Measurements from ENCODE around the gene CSF2RB.

CSF2RB gene

DNA sequence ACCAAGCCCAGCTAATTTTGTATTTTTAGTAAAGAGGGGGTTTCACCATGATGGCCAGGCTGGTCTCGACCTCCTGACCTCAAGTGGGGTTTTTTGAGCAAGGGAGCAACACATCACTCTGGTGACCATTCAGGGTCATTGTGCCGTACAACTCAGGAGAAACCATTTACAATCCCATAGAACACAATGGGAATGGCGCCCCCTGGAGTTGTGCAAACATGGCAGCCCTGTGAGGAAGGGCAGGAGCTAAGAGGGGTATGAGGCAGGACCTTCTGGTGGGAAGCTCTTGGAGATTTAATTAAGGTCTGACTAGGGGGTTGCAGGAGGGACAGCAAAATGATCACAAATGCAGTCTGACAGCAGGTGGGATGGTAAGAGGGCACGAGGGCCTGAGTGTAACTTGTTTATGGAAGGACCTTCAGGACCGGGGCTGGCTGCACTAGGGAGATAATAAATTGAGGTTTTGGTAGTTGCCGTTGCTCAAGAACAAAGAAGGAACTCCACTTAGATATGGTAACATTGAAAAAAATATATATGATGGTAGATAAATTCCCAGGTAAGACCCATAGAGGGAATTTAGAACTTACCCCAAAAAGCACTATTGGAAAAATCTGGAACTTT lies 9.1 kb upstream of the CSF2RB start:
- H3K27me3 ChIP-seq (ENCODE audit: control insufficient read depth, insufficient read depth, low read length): peaks cover 6% of the 10 kb centered on the region; the same call in 1 of the 2 replicates
- no peak overlapping the region for H3K27ac ChIP-seq (ENCODE audit: low read depth, low read length)
- H3K36me3 ChIP-seq (ENCODE audit: control insufficient read depth, insufficient read depth, low read length): no peaks in the 10 kb centered on the region
- H3K4me3 ChIP-seq (ENCODE audit: low read depth, low read length): no peak overlapping the region
- H3K4me1 ChIP-seq (ENCODE audit: control insufficient read depth, insufficient read depth, low read length): peaks cover 19% of the 10 kb centered on the region
- peaks cover 10% of the 10 kb centered on the region for H3K9me3 ChIP-seq (ENCODE audit: control insufficient read depth, insufficient read depth, low read depth, low read length)
- H3K9ac ChIP-seq (ENCODE audit: low read length): no peak overlapping the region

DNA sequence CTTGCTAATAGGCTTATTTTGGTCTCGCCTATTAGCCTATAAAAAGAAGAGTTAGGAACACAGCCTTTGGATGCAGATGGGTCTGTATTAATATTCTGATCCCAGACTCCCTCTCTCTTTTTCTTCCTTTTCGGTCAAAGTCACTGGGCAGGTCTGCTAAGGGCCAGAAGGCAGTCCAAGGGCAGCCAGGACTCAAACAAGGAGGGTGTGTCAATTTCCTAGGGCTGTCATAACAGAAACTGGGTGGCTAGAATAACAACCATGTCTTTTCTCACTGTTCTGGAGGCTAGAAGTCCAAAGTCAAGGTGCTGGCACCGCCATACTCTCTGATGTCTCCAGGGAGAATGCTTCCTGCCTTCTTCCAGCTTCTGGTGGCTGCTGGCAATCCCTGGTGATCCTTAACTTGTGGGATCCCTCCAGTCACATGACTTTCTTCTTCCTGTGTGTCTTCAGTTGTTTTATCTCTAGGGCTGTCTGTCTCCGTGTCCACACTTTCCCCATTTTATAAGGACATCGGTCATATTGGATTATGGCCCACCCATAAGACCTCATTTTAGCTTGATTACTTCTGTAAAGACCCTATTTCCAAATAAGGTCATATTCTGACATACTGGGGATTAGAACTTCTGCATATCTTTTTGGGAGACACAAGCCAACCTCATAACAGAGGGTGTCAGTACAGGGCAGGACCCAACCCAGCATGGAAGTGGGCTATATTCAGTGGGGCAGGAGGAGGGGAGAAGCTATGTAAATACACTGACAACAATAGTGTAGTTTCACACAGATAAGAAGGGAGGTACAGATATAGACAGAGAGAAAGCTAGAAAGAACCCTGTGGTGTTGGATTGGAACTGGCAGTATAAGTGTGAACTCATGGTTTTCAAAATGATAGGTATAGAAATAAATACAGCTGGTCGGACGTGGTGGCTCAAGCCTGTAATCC lies 5.9 kb upstream of the CSF2RB start:
- H3K36me3 ChIP-seq (ENCODE audit: control insufficient read depth, insufficient read depth, low read length): no peaks in the 10 kb centered on the region
- no peak overlapping the region for H3K27ac ChIP-seq (ENCODE audit: low read depth, low read length)
- 0 out of 2 replicates have a peak, but pooled peaks cover under 1% of the 10 kb centered on the region for H3K9me3 ChIP-seq (ENCODE audit: control insufficient read depth, insufficient read depth, low read depth, low read length)
- H3K4me3 ChIP-seq (ENCODE audit: low read depth, low read length): no peak overlapping the region
- peaks cover 16% of the 10 kb centered on the region for H3K4me1 ChIP-seq (ENCODE audit: control insufficient read depth, insufficient read depth, low read length)
- peaks cover 26% of the 10 kb centered on the region for H3K27me3 ChIP-seq (ENCODE audit: control insufficient read depth, insufficient read depth, low read length)
- no peak overlapping the region for H3K9ac ChIP-seq (ENCODE audit: low read length)

DNA sequence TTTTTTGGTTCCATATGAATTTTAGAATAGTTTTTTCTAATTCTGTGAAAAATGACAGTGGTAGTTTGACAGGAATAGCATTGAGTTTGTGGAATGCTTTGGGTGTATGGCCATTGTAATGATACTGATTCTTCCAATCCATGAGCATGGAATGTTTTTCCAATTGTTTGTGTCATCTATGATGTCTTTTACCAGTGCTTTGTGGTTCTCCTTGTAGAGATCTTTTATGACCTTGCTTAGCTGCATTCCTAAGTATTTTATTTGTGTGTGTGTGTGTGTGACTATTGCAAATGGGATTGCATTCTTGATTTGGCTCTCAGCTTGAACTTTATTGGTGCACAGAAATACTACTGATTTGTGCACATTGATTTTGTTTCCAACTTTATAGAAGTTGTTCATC lies 3.0 kb upstream of the CSF2RB start:
- Histone ChIP-seq H3K27ac (ENCODE audit: low read depth, low read length) (no peak overlapping the region), H3K4me1 (ENCODE audit: control insufficient read depth, insufficient read depth, low read length) (peaks cover 31% of the 10 kb centered on the region), H3K9ac (ENCODE audit: low read length) (no peak overlapping the region)

DNA sequence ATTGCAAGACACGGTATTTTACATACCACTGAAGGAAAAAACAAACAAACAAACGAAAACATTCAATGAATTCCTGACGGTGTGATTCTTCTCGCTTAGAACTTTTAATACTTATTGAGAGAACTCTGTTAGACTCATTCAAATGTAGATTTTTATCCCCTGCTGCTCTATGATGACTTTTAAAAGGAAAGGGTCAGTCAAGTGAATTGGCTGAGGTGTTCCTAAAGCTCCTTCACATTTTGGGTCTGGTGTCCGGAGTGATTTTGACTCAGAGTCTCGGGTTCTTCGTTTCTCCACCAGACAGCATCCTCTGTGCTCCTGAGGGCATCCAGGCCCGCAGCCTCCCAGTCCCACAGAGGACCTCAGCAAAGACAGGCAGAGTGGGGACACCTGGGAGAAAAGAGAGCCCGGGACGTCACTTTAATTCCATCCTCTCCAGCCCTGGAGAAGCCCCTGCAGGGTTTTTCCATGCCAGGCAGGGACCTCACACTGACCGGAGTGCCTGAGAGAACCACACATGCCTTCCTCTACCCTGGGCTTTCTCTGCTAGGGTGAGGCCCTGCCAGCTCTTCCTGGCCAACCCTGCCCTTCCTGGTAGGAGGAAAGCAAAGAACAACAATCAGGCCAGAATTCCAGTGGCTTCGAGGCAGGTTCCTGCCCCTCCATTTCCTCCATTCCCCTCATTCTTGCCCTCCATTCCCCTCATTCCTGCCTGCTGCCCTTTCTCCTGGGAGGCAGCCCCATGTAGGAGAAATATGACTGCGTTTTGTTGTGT lies 1.4 kb upstream of the CSF2RB start:
- H3K27me3 ChIP-seq (ENCODE audit: control insufficient read depth, insufficient read depth, low read length): peaks cover 41% of the 10 kb centered on the region
- peak overlapping the region; percentile 24 for H3K9ac ChIP-seq (ENCODE audit: low read length)
- no peak overlapping the region for H3K27ac ChIP-seq (ENCODE audit: low read depth, low read length)
- H3K36me3 ChIP-seq (ENCODE audit: control insufficient read depth, insufficient read depth, low read length): no peaks in the 10 kb centered on the region
- H3K4me1 ChIP-seq (ENCODE audit: control insufficient read depth, insufficient read depth, low read length): peaks cover 31% of the 10 kb centered on the region
- H3K4me3 ChIP-seq (ENCODE audit: low read depth, low read length): peak overlapping the region; percentile 20
- H3K9me3 ChIP-seq (ENCODE audit: control insufficient read depth, insufficient read depth, low read depth, low read length): no peaks in the 10 kb centered on the region

More for the DNA sequence above, 3.0 kb upstream of the CSF2RB start:
- Histone ChIP-seq H3K27me3 (ENCODE audit: control insufficient read depth, insufficient read depth, low read length) (peaks cover 41% of the 10 kb centered on the region), H3K9me3 (ENCODE audit: control insufficient read depth, insufficient read depth, low read depth, low read length) (no peaks in the 10 kb centered on the region), H3K4me3 (ENCODE audit: low read depth, low read length) (no peak overlapping the region), H3K36me3 (ENCODE audit: control insufficient read depth, insufficient read depth, low read length) (no peaks in the 10 kb centered on the region)

DNA sequence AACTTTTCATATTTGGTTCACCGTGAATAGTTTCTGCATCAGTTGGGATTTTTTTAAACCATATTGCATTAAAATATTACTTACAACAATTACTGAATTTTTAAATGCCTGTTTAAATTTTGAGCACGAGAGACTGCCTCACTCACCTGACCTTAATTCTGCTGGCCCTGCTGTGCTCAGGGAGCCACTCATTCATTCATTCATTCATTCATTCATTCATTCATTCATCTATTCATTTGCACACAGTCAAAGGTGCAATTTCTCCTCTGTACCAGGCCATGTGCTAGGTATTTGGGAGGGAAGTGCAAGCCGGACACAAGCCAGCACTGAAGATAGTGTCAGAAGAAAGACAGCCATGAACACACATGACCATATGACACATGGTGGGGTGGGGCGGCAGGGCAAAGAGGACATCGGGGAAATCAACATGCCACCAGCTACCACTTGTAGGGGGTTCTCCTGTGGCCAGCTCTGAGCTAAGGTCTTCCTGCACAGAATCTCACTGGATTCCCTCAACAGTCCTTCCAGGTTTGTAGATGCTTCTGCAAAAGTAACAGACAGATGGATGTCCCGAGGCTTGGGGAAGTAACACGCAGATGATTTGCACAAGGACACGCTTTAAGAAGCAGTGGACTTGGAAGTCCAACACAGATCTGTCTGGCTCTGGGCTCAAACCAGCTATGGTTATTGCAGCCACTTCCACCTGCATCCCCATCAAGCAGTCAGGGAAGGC lies 568 bp upstream of the CSF2RB start:
- peaks cover 41% of the 10 kb centered on the region for H3K27me3 ChIP-seq (ENCODE audit: control insufficient read depth, insufficient read depth, low read length)
- no peak overlapping the region for H3K9ac ChIP-seq (ENCODE audit: low read length)
- peak overlapping the region; percentile 20; the same call in 1 of the 2 replicates for H3K4me3 ChIP-seq (ENCODE audit: low read depth, low read length)
- H3K36me3 ChIP-seq (ENCODE audit: control insufficient read depth, insufficient read depth, low read length): no peaks in the 10 kb centered on the region
- peaks cover 31% of the 10 kb centered on the region for H3K4me1 ChIP-seq (ENCODE audit: control insufficient read depth, insufficient read depth, low read length)
- no peaks in the 10 kb centered on the region for H3K9me3 ChIP-seq (ENCODE audit: control insufficient read depth, insufficient read depth, low read depth, low read length)
- H3K27ac ChIP-seq (ENCODE audit: low read depth, low read length): no peak overlapping the region

DNA sequence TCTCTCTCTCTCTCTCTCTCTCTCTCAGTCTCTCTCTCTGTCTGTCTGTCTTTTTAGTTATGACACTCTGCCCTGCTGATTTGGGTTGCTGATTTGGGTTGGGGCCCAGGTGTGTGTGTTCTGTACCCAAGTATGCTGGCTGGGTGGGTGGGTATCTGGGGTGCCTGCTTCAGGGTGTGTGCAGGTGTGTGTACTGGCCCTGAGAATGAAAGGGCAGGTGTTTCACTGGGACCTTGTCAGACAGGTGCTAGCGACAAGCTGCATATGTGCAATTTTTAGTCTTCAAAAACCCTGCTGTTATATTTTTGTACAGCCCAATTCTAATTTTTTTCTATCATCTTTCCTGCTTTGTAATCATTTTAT lies 943 bp downstream of the CSF2RB start:
- Histone ChIP-seq H3K9me3 (ENCODE audit: control insufficient read depth, insufficient read depth, low read depth, low read length) (no peaks in the 10 kb centered on the region), H3K27ac (ENCODE audit: low read depth, low read length) (no peak overlapping the region), H3K9ac (ENCODE audit: low read length) (no peak overlapping the region), H3K27me3 (ENCODE audit: control insufficient read depth, insufficient read depth, low read length) (peaks cover 41% of the 10 kb centered on the region), H3K4me1 (ENCODE audit: control insufficient read depth, insufficient read depth, low read length) (peaks cover 31% of the 10 kb centered on the region), H3K36me3 (ENCODE audit: control insufficient read depth, insufficient read depth, low read length) (no peaks in the 10 kb centered on the region), H3K4me3 (ENCODE audit: low read depth, low read length) (no peak overlapping the region)

DNA sequence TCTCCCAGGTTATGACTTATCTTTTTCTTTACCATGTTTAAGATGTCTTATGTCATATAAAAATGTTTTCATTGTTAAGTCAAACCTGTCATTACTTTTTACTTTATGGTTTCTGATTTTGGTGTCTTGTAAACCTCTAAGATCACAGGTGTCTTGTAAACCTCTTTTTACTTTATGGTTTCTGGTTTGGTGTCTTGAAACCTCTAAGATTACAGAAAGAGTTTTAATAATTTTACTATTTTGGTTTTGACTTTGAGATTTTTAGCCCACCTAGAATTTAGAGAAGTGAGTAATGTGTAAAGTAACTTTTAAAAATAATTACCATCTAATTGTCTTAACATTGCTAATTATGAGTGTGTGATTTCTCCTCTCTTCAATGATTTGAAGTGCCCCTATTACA lies 2.6 kb downstream of the CSF2RB start:
- no peaks in the 10 kb centered on the region for H3K9me3 ChIP-seq (ENCODE audit: control insufficient read depth, insufficient read depth, low read depth, low read length)
- peaks cover 29% of the 10 kb centered on the region for H3K4me1 ChIP-seq (ENCODE audit: control insufficient read depth, insufficient read depth, low read length)
- H3K36me3 ChIP-seq (ENCODE audit: control insufficient read depth, insufficient read depth, low read length): no peaks in the 10 kb centered on the region
- no peak overlapping the region for H3K9ac ChIP-seq (ENCODE audit: low read length)
- peaks cover 28% of the 10 kb centered on the region for H3K27me3 ChIP-seq (ENCODE audit: control insufficient read depth, insufficient read depth, low read length)
- no peak overlapping the region for H3K27ac ChIP-seq (ENCODE audit: low read depth, low read length)
- H3K4me3 ChIP-seq (ENCODE audit: low read depth, low read length): no peak overlapping the region

DNA sequence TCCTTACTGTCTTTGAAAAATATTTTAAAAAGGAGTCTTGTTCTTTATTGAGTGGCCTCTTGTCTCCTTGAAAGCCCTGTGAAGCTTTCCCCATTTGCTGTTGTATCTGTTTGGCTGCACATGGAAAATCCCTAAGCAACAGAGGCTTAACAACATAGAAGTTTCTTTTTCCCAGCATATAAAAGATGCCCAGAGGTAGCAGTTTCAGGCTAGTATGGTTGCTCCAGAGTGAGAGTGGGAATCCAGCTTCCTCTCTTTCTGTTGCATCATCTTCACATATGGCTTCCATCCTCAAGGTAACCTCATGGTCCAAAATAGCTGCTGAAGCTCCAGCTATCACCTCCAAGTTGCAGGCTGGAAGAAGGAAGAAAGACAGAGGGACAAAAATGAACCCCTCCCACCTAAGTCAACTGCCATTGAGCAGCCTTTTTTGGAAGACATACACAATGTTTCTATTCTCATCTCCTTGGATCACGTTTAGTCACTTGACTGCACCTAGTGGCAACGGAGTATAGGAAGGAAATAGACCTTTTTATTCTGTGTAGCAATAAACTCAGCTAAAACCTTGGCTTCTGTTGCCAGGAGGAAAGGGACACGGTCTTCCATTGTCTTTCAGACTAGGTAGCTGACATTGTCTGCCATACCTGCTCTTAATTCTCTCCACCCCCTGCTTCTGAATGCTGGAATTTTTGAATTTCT lies 5.3 kb downstream of the CSF2RB start:
- Histone ChIP-seq H3K27ac (ENCODE audit: low read depth, low read length) (no peak overlapping the region), H3K4me1 (ENCODE audit: control insufficient read depth, insufficient read depth, low read length) (peaks cover 14% of the 10 kb centered on the region; the same call in 1 of the 2 replicates), H3K9ac (ENCODE audit: low read length) (no peak overlapping the region), H3K36me3 (ENCODE audit: control insufficient read depth, insufficient read depth, low read length) (no peaks in the 10 kb centered on the region), H3K9me3 (ENCODE audit: control insufficient read depth, insufficient read depth, low read depth, low read length) (no peaks in the 10 kb centered on the region), H3K27me3 (ENCODE audit: control insufficient read depth, insufficient read depth, low read length) (peaks cover 5% of the 10 kb centered on the region), H3K4me3 (ENCODE audit: low read depth, low read length) (no peak overlapping the region)

DNA sequence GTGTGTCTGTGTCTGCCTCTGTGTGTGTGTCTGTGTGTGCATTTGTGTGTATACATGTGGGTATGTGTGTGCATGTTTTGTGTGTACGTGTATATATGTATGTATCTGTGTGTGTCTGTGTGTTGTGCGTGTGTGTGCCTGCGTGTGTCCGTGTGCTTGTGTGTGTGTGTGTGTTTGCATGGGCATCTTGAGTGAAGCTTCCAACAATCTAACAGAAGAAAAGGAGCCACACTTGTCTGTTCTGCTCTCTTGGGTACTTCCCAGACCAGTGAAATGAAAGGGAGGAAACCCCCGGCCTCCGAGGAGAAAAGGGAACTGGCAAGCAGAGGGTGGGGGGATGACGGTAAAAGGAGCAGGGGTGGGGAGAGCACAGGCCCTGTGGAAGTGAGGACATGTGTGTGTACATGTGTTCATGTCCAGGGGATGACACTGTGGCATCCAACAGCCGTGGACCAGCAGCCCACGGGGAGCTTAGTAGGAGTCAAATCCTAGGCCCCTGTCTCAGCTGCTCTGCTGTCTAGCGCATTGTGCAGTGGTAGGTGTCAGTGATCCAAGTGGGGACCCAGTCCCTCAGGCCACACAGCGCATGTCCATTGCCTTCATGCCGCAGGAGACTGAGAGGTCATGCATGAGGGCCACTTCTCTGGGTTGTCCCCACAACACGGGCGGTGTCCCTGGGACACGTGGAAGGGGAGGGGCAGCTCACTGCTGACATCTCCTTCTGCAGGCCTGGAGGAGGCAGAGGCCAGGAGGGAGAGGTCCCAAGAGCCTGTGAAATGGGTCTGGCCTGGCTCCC lies 8.1 kb downstream of the CSF2RB start:
- Histone ChIP-seq H3K27ac (ENCODE audit: low read depth, low read length) (no peak overlapping the region), H3K4me3 (ENCODE audit: low read depth, low read length) (no peak overlapping the region), H3K9me3 (ENCODE audit: control insufficient read depth, insufficient read depth, low read depth, low read length) (no peaks in the 10 kb centered on the region), H3K36me3 (ENCODE audit: control insufficient read depth, insufficient read depth, low read length) (no peaks in the 10 kb centered on the region), H3K9ac (ENCODE audit: low read length) (no peak overlapping the region), H3K27me3 (ENCODE audit: control insufficient read depth, insufficient read depth, low read length) (no peaks in the 10 kb centered on the region), H3K4me1 (ENCODE audit: control insufficient read depth, insufficient read depth, low read length) (peaks cover 10% of the 10 kb centered on the region; the same call in 1 of the 2 replicates)
